Pancreas (tissue), 10 donors: ENCODE results near the gene CAPN2. TPM values are rescaled to one million over a fixed set of nuclear protein-coding genes. Genes with fewer than 3 reads are reported as not detected.

Experiments
- ATAC-seq, 4 donors: fragments of 200-7000 bp; cut with Tn5 transposase; one replicate each; pipeline versions ENCODE4 v1.8.0 to v1.9.1; 2020; ENCODE audit warnings: mild to moderate bottlenecking in 4 of 4, moderate library complexity in 4 of 4
- DNase-seq, 6 donors: peaks; one replicate each; pipeline ENCODE4 v3.0.0-alpha.2; 2020
- FAIRE-seq: peaks from 2 replicates; lab custom pipeline; 2012; peaks lifted over from hg19 to GRCh38; lab: Jason Lieb, UNC
- H3K27ac ChIP-seq, 4 donors: fragments of 200-600 bp; sonication (generic); 1 replicate in 3 of 4; 2 replicates in 1 of 4; pipeline versions ENCODE4 v1.5.0 to v1.8.0; 2020
- H3K27me3 ChIP-seq, 4 donors: fragments of 200-600 bp; one replicate each; pipeline ENCODE4 v1.8.0; 2021
- H3K36me3 ChIP-seq, 3 donors: fragments of 200-600 bp; sonication (generic) in 1 of 3; one replicate each; pipeline versions ENCODE4 v1.5.0 to v1.8.0; 2020 to 2021
- H3K4me1 ChIP-seq, 3 donors: fragments of 200-600 bp; one replicate each; pipeline ENCODE4 v1.8.0; 2021
- H3K4me3 ChIP-seq, 4 donors: fragments of 200-600 bp; sonication (generic) in 2 of 4; one replicate each; pipeline versions ENCODE4 v1.5.0 to v1.8.0; 2020 to 2021
- H3K9me3 ChIP-seq, 4 donors: fragments of 200-600 bp; one replicate each; pipeline ENCODE4 v1.8.0; 2021
- WGBS, 2 donors: extraction: QIAGEN DNeasy Blood & Tissue Kit; methylation state at CpG; one replicate each; pipeline ENCODE4 v1.1.7; 2013; 5-methylcytosine and 5-hydroxymethylcytosine counted together
- intact Hi-C, 3 donors: fragments of 100-400 bp; cut with DNase I; formaldehyde crosslinking; loops; one replicate each; pipeline versions ENCODE4 v1.11.1 to v1.14.2; 2022
- polyA plus RNA-seq, 2 donors: library from polyadenylated mRNA; stranded (reverse); fragments of 200-250 nt; gene quantifications; one replicate each; pipeline ENCODE4 v1.2.3, GENCODE V29; 2013
- total RNA-seq, 6 donors: library from RNA; stranded (reverse); fragmentation: NEBNext Ultra II Directional in 4 of 6; extraction: Animal tissue kit (Norgen Biotek cat#: 25700) in 4 of 6; gene quantifications; one replicate each; pipeline versions ENCODE4 v1.2.1 to v1.2.4, GENCODE V29; 2021 to 2023
- TF ChIP-seq, protein P1 (sequence below), 4 donors: fragments of 200-600 bp; sonication (generic) in 3 of 4; IDR thresholded peaks; one replicate each; pipeline versions ENCODE4 v1.5.0 to v1.8.0; 2021; ENCODE audit warnings: antibody characterized with exemption in 4 of 4
- donor health status: healthy with polysubstance abuse.
- donor health status: DM: no; HTN: no; CAD: no; lungs with moderate emphysema.
- donor health status: DM: no; HTN: no; CAD: no.
- donor health status: control.
- donor health status: control.
- donor health status: Bipolar disorder and iron deficiency.
- donor health status: DM: yes; HTN: yes; CAD: no.
- donor health status: DM: no; HTN: no; CAD: no.
- donor health status: DM: no; HTN: no; CAD: no.
- donor health status: DM: yes; HTN: yes; CAD: no.

The CAPN2 gene
- total and polyA plus RNA-seq, 8 donors, result 48.2 to 90.0 (median 55.7) TPM

DNA sequence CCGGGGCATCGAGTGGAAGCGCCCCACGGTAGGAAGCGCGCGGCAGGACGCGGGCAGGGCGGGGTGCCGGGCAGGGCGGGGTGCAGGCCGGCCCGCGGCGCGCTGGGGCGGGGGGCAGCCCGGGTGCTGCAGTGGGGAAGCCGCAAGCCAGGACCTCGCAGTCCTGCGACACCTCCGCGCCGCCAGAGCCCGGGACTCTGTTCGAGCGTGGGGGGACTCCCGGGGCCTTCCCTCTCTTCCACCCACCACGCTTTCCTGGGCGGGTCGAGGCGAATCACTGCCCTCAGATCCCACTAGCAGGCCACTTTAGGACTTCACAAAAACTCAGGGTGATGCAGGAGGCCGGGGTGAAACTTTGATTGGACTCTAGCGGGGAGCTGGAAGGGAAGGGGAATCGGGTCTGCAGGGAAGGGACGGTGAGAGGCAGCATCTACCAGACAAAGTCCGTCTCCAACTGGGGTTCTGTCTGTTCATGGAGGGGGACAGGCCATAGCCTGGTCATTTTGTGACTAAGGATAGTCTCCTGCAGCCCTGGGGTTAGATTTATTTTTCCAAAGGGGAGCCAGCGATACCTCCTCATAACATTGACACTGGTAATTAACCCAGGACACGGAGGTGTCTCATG is 623 bp downstream of the CAPN2 start:
- WGBS, 2 donors, result 1 to 3% methylated on average over 36 to 40 of the region's 40 CpGs
- H3K27ac ChIP-seq, result peak overlapping the region; percentile 72 to 91 (median 84)
- no peaks in the 10 kb centered on the region for H3K27me3 ChIP-seq
- H3K4me1 ChIP-seq, result peaks cover 0 to 27% (median 5%) of the 10 kb centered on the region in 3 donors
- intact Hi-C loops, result no loop called here
- DNase-seq (peak; percentile 27 to 80 (median 49)), FAIRE-seq (no peak), ATAC-seq (peak; percentile 42 to 66 (median 56))
- no peaks in the 10 kb centered on the region for H3K9me3 ChIP-seq
- H3K36me3 ChIP-seq, result no peaks in the 10 kb centered on the region
- TF ChIP-seq, protein P1, sequence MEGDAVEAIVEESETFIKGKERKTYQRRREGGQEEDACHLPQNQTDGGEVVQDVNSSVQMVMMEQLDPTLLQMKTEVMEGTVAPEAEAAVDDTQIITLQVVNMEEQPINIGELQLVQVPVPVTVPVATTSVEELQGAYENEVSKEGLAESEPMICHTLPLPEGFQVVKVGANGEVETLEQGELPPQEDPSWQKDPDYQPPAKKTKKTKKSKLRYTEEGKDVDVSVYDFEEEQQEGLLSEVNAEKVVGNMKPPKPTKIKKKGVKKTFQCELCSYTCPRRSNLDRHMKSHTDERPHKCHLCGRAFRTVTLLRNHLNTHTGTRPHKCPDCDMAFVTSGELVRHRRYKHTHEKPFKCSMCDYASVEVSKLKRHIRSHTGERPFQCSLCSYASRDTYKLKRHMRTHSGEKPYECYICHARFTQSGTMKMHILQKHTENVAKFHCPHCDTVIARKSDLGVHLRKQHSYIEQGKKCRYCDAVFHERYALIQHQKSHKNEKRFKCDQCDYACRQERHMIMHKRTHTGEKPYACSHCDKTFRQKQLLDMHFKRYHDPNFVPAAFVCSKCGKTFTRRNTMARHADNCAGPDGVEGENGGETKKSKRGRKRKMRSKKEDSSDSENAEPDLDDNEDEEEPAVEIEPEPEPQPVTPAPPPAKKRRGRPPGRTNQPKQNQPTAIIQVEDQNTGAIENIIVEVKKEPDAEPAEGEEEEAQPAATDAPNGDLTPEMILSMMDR (IDR thresholded peaks at IDR 0.05), result no peak
- peak overlapping the region; percentile 47 to 81 (median 75) for H3K4me3 ChIP-seq

DNA sequence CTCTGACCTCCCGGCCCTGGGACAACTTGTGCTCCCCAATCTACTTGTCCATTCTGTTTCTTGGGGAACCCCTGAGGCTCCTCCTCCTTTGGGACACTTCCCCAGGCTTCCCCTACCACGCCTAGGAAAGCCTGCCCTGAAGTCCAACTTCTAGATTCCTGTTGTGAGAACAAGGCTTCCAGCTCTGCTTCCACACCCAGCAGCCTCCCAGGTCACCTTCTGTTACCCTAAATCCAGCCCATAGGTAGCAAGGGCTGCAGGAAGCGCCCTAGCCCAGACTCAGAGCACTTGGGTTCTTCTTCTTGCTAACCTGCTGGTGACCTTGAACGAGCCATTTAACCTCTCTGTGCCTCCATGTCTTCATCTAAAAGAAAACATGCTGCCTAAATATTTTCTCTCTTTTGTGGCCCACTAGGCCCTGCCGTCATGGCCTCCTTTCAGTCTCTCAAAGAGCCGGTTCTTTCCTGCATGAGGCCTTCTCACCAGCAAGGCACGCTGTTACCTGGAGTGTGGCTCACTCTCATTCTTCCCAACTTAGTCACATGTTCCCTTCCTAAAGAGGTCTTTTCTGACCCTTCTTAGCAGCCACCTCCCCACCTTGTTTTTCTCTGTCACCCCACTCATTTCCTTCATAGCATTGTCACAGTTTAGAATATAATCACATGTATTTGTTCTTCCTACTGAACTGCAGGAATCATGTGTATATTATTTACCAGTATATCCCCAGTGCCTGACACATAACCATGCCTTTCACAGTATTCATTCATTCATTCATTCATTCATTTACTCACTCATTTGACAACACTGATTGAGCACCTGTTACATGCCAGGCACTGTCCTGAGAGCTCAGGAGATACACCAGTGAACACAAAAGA is 1.4 kb downstream of the CAPN2 start:
- peaks cover 0 to 5% (median 0%) of the 10 kb centered on the region in 3 donors for H3K36me3 ChIP-seq
- WGBS, 2 donors, result 39 to 54% methylated on average over 7 of the region's 7 CpGs
- no peaks in the 10 kb centered on the region for H3K27me3 ChIP-seq
- H3K4me3 ChIP-seq, result peak overlapping the region; percentile 47 to 81 (median 75)
- peaks cover 0 to 24% (median 5%) of the 10 kb centered on the region in 3 donors for H3K4me1 ChIP-seq
- FAIRE-seq (no peak), ATAC-seq (no peak), DNase-seq (no peak)
- intact Hi-C loops, result no loop called here
- H3K27ac ChIP-seq, result peak overlapping the region in 3 of 4 donors; percentile 78 to 91 (median 89)
- TF ChIP-seq, protein P1 (IDR thresholded peaks at IDR 0.05), result no peak
- no peaks in the 10 kb centered on the region for H3K9me3 ChIP-seq

DNA sequence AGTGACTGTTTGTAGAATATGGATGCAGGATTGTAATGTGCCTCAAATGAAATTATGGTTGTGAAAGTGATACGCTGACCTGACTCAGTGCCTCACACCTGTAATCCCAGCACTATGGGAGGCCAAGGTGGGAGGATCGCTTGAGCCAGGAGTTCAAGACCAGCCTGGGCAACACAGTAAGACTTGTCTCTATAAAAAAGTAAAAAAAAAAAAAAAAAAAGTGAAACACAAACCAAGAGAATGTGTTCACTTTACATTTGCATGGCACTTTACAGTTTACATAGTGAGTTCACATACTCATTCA is 2.0 kb downstream of the CAPN2 start:
- Histone ChIP-seq H3K4me3 (no peak overlapping the region), H3K9me3 (no peaks in the 10 kb centered on the region), H3K27me3 (no peaks in the 10 kb centered on the region), H3K36me3 (peaks cover 0 to 5% (median 0%) of the 10 kb centered on the region in 3 donors), H3K4me1 (peaks cover 0 to 24% (median 5%) of the 10 kb centered on the region in 3 donors), H3K27ac (no peak overlapping the region)
- no peak for DNase-seq
- no peak for ATAC-seq
- TF ChIP-seq, protein P1 (IDR thresholded peaks at IDR 0.05), result no peak
- intact Hi-C loops, result no loop called here
- 73 to 94% methylated on average over 2 of the region's 2 CpGs for WGBS, 2 donors
- FAIRE-seq, result no peak

DNA sequence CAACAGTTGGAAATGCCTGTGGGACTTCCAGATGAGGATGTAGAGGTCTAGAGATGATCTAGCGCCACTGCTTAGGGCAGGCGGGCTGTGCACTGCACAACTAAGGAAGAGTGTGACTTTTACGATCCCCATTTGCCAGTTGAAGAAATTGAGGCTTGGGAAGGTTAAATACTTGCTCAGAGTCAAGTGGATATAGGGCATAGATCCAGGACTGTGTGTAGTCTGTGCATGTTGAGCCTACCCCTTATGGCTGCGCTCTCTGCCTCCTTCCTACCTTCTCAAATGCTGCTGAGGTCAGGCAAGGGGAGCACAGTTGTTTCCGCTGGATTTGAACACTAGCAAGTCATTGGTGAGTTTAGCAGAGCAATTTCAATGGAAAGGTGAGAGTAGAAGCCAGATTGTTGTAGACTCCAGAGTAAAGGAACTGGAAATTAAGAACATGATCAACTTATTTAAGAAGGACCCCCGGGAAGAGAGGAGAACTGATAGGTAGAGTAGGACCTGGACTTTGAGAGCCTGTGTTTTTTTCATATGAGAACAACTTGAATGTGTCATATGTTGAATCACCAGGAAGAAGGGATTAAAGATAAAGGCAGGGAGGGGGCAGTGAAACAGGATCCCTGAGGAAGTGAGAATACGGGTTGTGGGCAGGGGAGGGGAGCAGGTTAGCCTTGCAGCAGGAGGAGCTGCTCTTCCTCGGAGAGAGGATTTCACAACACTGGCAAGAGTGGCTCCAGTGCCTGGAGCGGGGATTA is 2.7 kb downstream of the CAPN2 start:
- WGBS, 2 donors, result 72 to 91% methylated on average over 9 of the region's 9 CpGs
- Histone ChIP-seq H3K27me3 (no peaks in the 10 kb centered on the region), H3K9me3 (no peaks in the 10 kb centered on the region), H3K36me3 (peaks cover 0 to 5% (median 0%) of the 10 kb centered on the region in 3 donors), H3K27ac (peak overlapping the region in 1 of 4 donors; percentile 6), H3K4me1 (peaks cover 0 to 25% (median 5%) of the 10 kb centered on the region in 3 donors), H3K4me3 (no peak overlapping the region)
- FAIRE-seq, result no peak
- intact Hi-C loops, result no loop called here
- DNase-seq, result no peak
- ATAC-seq, result peak in 1 of 4 donors; percentile 33
- TF ChIP-seq, protein P1 (IDR thresholded peaks at IDR 0.05), result no peak
